Measurements from ENCODE around the gene CKS1B.

Gene CKS1B

DNA sequence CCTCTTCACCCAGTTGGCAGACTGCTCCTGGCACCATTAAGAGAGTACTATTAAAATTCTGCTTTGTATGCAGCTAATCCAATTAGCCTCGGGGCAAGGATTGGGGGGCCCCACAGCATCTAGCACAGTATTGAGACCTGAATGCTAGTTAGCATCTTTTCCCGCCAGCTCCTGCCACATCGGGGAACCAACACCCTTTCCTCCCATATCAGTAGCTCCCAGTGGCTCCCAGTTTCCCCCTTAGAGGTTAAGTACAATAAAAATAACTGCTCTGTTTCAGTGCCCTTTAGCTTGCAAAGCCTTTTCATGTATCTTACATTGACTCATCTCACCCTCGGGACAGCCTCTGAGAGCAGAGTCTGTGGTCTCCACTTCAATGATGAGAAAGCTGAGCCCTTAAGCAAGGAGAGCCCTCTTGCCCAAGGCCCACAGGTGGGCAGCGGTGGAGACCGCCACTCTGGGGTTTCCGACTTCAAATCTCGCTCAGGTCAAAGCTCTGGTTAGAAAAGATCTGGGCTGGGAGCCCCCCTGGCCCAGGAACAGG lies 33.8 kb upstream of the CKS1B start:
- Mint-ChIP-seq H3K27me3 (ENCODE audit: low read depth) (no peaks in the 10 kb centered on the region), H3K27ac (peak overlapping the region; percentile 92), H3K4me3 (peak overlapping the region; percentile 56), H3K4me1 (ENCODE audit: low read depth) (peaks cover 69% of the 10 kb centered on the region), H3K9me3 (no peaks in the 10 kb centered on the region), H3K36me3 (ENCODE audit: low read depth) (peaks cover 11% of the 10 kb centered on the region)
- peak; percentile 41 for DNase-seq (ENCODE audit: low spot score)

DNA sequence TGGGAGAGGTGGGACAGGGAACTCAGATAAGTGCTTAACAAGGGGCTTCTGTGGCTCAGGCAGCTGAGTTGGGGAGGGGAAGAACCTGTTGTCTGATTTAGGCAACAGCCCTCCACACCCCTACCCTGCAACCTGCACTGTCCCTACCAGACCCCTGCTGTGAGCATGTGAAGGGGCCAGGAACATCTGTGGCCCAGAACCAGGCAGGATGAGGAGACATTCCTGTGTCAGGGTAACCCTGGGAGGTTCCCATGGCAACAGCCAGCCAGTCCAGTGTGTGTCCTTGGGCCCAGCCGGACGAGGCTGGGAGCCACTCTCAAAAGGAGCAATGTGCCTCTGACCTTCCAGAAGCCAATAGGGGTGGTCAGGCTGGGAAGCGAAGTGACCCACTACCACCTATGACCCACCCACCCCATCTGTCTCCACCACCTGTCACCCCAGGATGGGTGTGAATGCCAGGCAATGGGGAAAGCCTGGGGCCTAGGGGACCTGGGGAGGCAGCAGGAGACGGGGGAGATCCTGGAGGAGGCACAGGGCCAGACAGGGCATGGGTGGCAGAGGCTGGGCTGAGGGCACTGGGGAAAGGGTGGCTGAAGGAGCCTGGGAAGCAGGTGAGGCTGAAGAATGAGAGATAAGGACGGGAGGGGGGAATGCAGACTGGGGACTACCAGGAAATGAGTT lies 33.0 kb upstream of the CKS1B start:
- Mint-ChIP-seq H3K9me3 (no peaks in the 10 kb centered on the region), H3K27me3 (ENCODE audit: low read depth) (no peaks in the 10 kb centered on the region), H3K4me3 (peak overlapping the region; percentile 56), H3K36me3 (ENCODE audit: low read depth) (peaks cover 15% of the 10 kb centered on the region), H3K27ac (peak overlapping the region; percentile 92), H3K4me1 (ENCODE audit: low read depth) (peaks cover 67% of the 10 kb centered on the region)
- DNase-seq (ENCODE audit: low spot score) = no peak

DNA sequence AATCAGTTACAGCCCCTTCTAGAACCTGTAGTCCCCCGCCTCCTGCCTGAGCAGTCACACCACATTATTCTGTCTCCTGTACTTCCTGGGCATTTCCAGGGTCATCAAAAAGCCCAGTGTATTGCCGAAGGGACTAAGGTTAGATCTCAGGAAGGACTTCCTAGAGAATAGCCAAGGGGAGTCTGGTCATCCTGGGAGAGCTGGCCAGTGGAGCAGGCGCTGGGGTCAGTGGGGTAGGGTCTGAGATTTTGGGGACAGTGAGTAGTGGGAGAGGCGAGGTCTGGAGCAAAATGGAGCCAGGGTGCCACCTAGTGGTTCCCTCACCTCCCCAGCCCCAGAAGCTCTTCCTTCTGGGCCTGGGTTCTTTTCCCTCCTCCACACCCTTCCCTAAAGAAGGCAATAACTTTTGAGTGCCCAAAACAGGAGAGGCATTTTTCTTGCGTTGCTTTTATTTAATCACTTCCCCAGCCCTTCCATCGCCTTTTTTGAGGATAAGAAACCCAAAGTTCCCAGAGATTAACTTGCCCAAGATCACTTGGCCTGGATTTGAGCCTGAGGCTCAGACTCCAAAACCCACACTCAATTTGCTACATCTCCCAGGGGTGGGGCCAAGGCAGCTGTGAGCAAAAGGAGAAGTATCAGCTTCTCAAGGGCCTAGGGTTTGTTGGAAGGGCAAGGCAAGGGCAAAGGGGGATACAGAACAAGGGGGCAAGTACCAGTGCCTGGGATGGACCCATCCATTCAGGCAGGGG lies 30.7 kb upstream of the CKS1B start:
- peaks cover 25% of the 10 kb centered on the region for H3K36me3 Mint-ChIP-seq (ENCODE audit: low read depth)
- H3K4me1 Mint-ChIP-seq (ENCODE audit: low read depth) = peaks cover 50% of the 10 kb centered on the region
- peak overlapping the region; percentile 68 for H3K4me3 Mint-ChIP-seq
- no peak for DNase-seq (ENCODE audit: low spot score)
- no peaks in the 10 kb centered on the region for H3K9me3 Mint-ChIP-seq
- peak overlapping the region; percentile 92 for H3K27ac Mint-ChIP-seq
- H3K27me3 Mint-ChIP-seq (ENCODE audit: low read depth) = no peaks in the 10 kb centered on the region

DNA sequence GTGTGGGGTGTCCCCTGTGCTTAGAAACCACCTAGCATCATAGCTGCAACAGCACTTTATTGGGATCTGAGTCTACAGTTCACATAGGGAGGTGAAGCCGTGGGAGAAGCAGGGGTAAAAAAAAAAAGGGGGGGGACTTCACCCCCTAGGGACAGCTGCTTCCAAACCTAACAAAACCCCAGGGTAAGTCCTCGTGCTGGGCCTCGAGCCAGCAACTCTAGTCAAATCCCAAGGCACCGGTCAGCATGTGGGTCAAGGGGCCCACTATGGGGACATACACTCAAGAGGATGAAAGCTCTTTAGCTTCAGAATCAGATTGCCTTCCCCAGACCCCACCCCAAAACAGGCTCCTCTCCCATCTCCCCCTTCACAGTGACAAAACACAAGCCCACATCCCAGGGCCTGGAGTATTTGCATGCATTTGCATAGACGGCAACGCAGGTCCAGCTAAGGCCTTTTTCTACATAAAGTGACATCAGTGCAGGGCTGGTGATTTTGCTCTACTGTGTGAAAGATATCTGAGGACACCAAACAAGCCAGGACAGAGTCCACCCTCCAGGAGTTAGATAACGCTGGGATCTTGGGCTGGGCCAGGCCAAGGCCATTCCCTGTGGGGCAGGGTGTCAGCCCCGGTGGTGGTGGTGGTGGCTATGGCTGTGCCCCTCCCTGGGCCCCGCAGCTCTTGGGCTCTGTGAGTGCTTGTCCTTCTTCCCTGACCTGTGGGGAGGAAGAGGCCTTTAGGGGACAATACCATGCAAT lies 29.9 kb upstream of the CKS1B start:
- Mint-ChIP-seq H3K27me3 (ENCODE audit: low read depth) (no peaks in the 10 kb centered on the region), H3K4me3 (no peak overlapping the region)

GRCh38 chr1:154945160-154945961 lies 29.1 kb upstream of the CKS1B start:
- DNase-seq (ENCODE audit: low spot score) = no peak
- Mint-ChIP-seq H3K27ac (no peak overlapping the region), H3K27me3 (ENCODE audit: low read depth) (no peaks in the 10 kb centered on the region), H3K9me3 (no peaks in the 10 kb centered on the region), H3K4me1 (ENCODE audit: low read depth) (peaks cover 40% of the 10 kb centered on the region), H3K4me3 (no peak overlapping the region), H3K36me3 (ENCODE audit: low read depth) (peaks cover 30% of the 10 kb centered on the region)

More for the DNA sequence above, 29.9 kb upstream of the CKS1B start:
- Mint-ChIP-seq H3K36me3 (ENCODE audit: low read depth) (peaks cover 28% of the 10 kb centered on the region), H3K9me3 (no peaks in the 10 kb centered on the region), H3K27ac (peak overlapping the region; percentile 92), H3K4me1 (ENCODE audit: low read depth) (peaks cover 46% of the 10 kb centered on the region)
- no peak for DNase-seq (ENCODE audit: low spot score)

DNA sequence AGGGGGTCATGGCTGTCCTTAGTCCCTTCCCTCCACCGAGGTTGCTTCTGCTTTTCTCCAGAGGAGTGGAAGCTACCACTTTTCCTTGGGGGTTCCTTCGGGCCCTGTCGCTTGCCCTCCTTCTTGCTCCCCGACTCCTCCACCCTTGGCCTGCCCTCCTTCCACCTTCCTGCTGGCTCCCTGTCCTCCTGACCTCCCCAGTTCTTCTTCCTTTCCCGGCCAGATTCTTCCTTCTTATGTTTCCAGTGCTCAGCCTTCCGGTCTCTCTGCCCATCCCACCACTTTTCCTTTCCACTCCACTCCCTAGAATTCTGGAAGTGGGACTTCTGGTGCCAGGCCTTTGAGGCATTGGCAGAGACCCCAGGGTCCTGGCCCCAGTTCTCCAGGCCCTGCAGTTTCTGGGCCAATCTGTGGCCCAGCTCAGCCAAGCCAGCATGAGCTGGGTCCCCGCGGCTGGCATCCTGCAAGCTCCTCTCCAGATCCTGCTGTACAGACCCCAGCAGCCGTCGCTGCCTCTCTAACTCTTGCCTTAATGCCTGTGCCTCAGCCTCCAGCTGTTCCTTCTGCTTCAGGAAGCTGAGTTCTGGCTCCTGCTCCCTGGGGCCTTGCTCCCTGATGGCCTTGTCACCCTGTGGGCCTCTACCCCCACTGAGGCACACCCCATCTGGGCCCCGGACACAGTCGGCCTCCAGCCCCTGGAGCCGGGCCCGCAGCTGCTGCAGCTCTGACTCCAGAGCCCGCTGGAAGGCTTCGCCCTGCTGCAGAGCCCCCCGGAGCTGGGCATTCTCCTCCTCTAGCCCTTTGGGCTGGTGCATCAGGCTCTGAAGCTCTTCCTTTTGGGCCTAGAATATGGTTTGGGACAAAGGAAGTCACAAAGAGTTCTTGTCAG lies 28.3 kb upstream of the CKS1B start:
- H3K4me1 Mint-ChIP-seq (ENCODE audit: low read depth) = peaks cover 38% of the 10 kb centered on the region
- DNase-seq (ENCODE audit: low spot score) = no peak
- peaks cover 33% of the 10 kb centered on the region for H3K36me3 Mint-ChIP-seq (ENCODE audit: low read depth)
- H3K4me3 Mint-ChIP-seq = no peak overlapping the region
- H3K27me3 Mint-ChIP-seq (ENCODE audit: low read depth) = no peaks in the 10 kb centered on the region
- H3K9me3 Mint-ChIP-seq = no peaks in the 10 kb centered on the region
- H3K27ac Mint-ChIP-seq = peak overlapping the region; percentile 68

- peaks cover 37% of the 10 kb centered on the region for H3K4me1 Mint-ChIP-seq (ENCODE audit: low read depth)
- no peak overlapping the region for H3K27ac Mint-ChIP-seq
- H3K36me3 Mint-ChIP-seq (ENCODE audit: low read depth) = peaks cover 45% of the 10 kb centered on the region
- DNase-seq (ENCODE audit: low spot score) = no peak
- no peak overlapping the region for H3K4me3 Mint-ChIP-seq
- H3K27me3 Mint-ChIP-seq (ENCODE audit: low read depth) = no peaks in the 10 kb centered on the region
- H3K9me3 Mint-ChIP-seq = no peaks in the 10 kb centered on the region
Observed at GRCh38 chr1:154948079-154948478, 26.4 kb upstream of the CKS1B start.

- peak overlapping the region; percentile 99 for H3K27ac Mint-ChIP-seq
- peak overlapping the region; percentile 98 for H3K4me3 Mint-ChIP-seq
- no peak for DNase-seq (ENCODE audit: low spot score)
- no peaks in the 10 kb centered on the region for H3K27me3 Mint-ChIP-seq (ENCODE audit: low read depth)
- peaks cover 40% of the 10 kb centered on the region for H3K36me3 Mint-ChIP-seq (ENCODE audit: low read depth)
- H3K9me3 Mint-ChIP-seq = no peaks in the 10 kb centered on the region
- peaks cover 62% of the 10 kb centered on the region for H3K4me1 Mint-ChIP-seq (ENCODE audit: low read depth)
Observed at GRCh38 chr1:154951901-154952657, 22.4 kb upstream of the CKS1B start.

DNA sequence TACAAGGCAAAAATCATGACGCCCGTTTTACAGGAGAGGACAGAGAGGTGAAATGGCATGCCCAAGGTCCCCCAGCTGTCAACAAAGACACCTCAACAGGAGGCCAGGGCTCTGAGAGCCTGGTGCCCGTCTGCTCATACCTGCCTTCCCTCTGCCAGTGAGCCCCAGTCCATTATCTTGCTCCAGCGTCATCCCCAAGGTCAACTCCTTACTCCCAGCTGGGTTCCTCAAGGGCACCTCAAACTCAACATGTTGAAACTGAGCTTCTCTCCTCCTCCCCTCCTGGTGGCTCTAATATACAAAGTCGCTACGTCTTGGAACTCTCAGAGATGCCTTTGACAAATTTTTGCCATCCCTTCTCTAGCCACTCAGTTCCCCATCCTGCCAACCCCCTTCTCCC lies 21.8 kb upstream of the CKS1B start:
- peaks cover 37% of the 10 kb centered on the region for H3K36me3 Mint-ChIP-seq (ENCODE audit: low read depth)
- no peaks in the 10 kb centered on the region for H3K27me3 Mint-ChIP-seq (ENCODE audit: low read depth)
- peak overlapping the region; percentile 99 for H3K27ac Mint-ChIP-seq
- no peak for DNase-seq (ENCODE audit: low spot score)
- peak overlapping the region; percentile 98 for H3K4me3 Mint-ChIP-seq
- H3K9me3 Mint-ChIP-seq = no peaks in the 10 kb centered on the region
- H3K4me1 Mint-ChIP-seq (ENCODE audit: low read depth) = peaks cover 65% of the 10 kb centered on the region

DNA sequence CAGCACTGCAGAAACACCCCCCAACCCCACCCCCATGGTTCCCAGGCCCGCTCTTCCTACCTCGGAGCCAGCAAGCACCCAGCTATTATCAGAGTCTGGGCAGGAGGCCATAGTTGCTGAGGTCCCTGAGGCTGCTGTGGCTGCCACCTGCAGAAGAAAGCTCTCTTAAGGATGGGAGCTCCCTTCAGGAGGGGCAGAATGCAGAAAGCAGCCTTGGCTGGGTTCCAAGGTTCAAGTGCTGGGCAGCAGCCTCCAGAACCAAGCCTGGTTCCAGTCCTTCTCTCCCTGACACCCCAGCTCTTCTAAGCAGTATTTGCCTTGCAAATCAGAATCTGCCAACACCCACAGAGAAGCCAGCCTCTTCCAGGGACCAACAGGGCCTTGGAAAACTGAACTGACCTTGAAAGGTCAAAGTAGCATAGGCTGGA lies 20.9 kb upstream of the CKS1B start:
- H3K36me3 Mint-ChIP-seq (ENCODE audit: low read depth) = peaks cover 39% of the 10 kb centered on the region
- H3K4me1 Mint-ChIP-seq (ENCODE audit: low read depth) = peaks cover 65% of the 10 kb centered on the region
- peak overlapping the region; percentile 98 for H3K4me3 Mint-ChIP-seq
- peak overlapping the region; percentile 99 for H3K27ac Mint-ChIP-seq
- H3K9me3 Mint-ChIP-seq = no peaks in the 10 kb centered on the region
- H3K27me3 Mint-ChIP-seq (ENCODE audit: low read depth) = no peaks in the 10 kb centered on the region
- no peak for DNase-seq (ENCODE audit: low spot score)

DNA sequence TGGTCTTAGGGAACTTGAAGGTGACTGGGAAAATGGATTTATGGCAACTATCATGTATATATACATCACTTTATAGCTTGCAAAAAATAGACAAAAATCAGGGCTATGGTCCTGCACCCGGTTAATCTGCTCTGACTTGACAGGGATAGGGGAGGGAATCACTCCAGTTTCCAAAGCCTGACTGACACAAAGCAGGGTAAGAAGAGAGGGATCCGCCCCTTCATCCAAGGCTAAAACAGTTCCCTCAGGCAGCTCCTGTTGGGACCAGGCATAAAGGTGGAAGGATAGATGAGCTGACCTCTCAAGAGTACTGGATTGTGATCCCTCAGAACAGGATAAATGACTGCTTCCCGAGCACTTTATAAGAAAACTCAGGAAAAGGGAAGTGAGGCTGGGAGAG lies 19.9 kb upstream of the CKS1B start:
- no peak for DNase-seq (ENCODE audit: low spot score)
- H3K9me3 Mint-ChIP-seq = no peaks in the 10 kb centered on the region
- peaks cover 65% of the 10 kb centered on the region for H3K4me1 Mint-ChIP-seq (ENCODE audit: low read depth)
- H3K36me3 Mint-ChIP-seq (ENCODE audit: low read depth) = peaks cover 35% of the 10 kb centered on the region
- H3K4me3 Mint-ChIP-seq = peak overlapping the region; percentile 98
- peak overlapping the region; percentile 99 for H3K27ac Mint-ChIP-seq
- H3K27me3 Mint-ChIP-seq (ENCODE audit: low read depth) = no peaks in the 10 kb centered on the region

All from T-helper 2 cell treated with Interferon-gamma antibody and Interleukin-4, amounts not matched to agents 5 μg/mL and 100 μg/mL, for 36 hours (primary cell).